Endothelial cell of umbilical vein (primary cell): ENCODE measurements around the gene MYCT1.

Experiments used
- EZH2 ChIP-seq: IDR thresholded peaks from 2 replicates; pipeline ENCODE4 v1.6.1; 2012; ENCODE audit warnings: borderline replicate concordance, low read depth, mild to moderate bottlenecking, moderate library complexity, low read length, inconsistent platforms; ENCODE audit not compliant: severe bottlenecking
- POLR2AphosphoS5 ChIP-seq: IDR thresholded peaks from 2 replicates; pipeline ENCODE4 v1.6.1; 2012; ENCODE audit warnings: low read depth, mild to moderate bottlenecking, control low read depth, low read length, moderate library complexity; ENCODE audit not compliant: insufficient read depth
- TF ChIP-seq, protein P1 (sequence below), 2 donors: IDR thresholded peaks; 1 replicate in 1 of 2; 2 replicates in 1 of 2; pipeline ENCODE4 v1.5.1; 2011; ENCODE audit warnings: low read length in 2 of 2, mild to moderate bottlenecking in 2 of 2, moderate library complexity in 2 of 2, control low read depth in 1 of 2, inconsistent platforms in 1 of 2, low read depth in 1 of 2; ENCODE audit not compliant: insufficient read depth in 1 of 2; ENCODE audit errors: extremely low read depth in 1 of 2

GRCh38 chr6:152680879-152681517, 16.7 kb upstream of the MYCT1 start:
- TF ChIP-seq, protein P1, sequence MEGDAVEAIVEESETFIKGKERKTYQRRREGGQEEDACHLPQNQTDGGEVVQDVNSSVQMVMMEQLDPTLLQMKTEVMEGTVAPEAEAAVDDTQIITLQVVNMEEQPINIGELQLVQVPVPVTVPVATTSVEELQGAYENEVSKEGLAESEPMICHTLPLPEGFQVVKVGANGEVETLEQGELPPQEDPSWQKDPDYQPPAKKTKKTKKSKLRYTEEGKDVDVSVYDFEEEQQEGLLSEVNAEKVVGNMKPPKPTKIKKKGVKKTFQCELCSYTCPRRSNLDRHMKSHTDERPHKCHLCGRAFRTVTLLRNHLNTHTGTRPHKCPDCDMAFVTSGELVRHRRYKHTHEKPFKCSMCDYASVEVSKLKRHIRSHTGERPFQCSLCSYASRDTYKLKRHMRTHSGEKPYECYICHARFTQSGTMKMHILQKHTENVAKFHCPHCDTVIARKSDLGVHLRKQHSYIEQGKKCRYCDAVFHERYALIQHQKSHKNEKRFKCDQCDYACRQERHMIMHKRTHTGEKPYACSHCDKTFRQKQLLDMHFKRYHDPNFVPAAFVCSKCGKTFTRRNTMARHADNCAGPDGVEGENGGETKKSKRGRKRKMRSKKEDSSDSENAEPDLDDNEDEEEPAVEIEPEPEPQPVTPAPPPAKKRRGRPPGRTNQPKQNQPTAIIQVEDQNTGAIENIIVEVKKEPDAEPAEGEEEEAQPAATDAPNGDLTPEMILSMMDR (IDR thresholded peaks at IDR 0.05; ENCODE audit: extremely low read depth in 1 of 2, insufficient read depth in 1 of 2, low read depth in 1 of 2, low read length in 2 of 2), result no peak
- TF ChIP-seq EZH2 (no peak), POLR2AphosphoS5 (no peak)
